Measurements from ENCODE around the gene MLKL.

MLKL gene

DNA sequence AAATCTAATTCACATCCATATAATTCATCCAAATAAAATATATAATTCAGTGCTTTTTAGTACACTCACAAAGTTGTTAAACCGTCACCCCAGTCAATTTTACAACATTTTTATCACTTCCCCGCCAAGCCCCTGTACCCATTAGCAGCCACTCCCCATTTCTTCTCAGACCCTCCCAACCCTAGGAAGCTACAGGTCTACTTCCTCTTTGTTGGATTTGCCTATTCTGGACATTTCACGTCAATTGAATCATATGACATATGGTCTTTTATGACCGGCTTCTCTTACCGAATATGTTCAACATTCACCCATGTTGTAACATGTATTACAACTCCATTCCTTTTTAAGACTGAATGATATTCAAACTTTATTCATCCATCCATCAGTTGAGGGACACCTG is 19.9 kb upstream of the MLKL start:
- H3K27ac ChIP-seq (ENCODE audit: low read length): no peak overlapping the region
- H3K4me1 ChIP-seq (ENCODE audit: control insufficient read depth, insufficient read depth, low read length): no peaks in the 10 kb centered on the region
- no peaks in the 10 kb centered on the region for H3K9me3 ChIP-seq (ENCODE audit: control insufficient read depth in 2 of 2, low read length in 2 of 2)
- H3K9ac ChIP-seq (ENCODE audit: low read length in 2 of 2): no peak overlapping the region
- no peak overlapping the region for H3K4me3 ChIP-seq (ENCODE audit: low read length in 2 of 2)
- H3K27me3 ChIP-seq (ENCODE audit: control insufficient read depth in 1 of 2, insufficient read depth in 2 of 2, low read length in 2 of 2): peaks cover 0 to 3% of the 10 kb centered on the region in 2 donors
- H3K36me3 ChIP-seq (ENCODE audit: control insufficient read depth in 2 of 2, insufficient read depth in 2 of 2, low read length in 2 of 2): no peaks in the 10 kb centered on the region

DNA sequence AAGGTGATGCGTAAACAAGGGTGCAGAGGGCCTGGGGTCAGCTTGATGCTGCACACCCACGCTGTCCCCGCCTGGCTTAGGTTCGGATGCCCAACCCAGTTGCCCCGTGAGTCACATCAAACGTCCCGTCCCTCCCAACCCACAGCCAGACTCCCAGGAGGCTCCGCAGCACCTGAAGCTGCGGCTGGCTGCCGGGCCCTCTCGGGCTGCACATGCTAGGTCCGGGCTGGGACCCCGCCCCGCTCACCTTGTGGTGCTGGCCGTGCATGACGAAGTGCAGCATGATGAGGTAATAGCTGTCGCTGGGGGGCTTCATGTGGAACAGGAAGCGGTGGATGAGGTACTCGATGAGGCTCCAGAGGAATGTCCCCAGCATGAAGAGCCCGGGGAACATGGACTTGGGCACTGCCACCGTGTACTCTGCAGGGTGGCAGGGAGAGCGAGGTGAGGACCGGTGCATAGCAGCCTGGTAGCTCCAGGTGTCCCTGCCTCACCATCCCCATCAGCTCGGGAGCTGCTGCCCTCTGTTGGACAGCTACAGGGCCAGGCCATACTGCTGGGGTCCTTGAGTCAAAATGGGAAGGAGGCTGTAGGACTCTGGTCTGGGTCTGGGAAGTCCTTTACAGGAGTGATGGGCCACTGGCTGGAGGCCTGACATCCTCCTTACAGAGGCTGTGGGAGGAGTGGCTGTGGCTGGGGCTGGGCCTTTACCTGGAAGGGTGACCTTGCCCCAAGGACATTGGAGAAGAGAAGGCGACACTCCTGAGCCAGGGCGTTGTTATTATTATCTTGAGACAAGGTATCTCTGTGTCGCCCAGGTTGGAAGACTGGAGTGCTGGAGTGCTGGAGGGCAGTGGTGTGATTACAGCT is 18.3 kb upstream of the MLKL start:
- Histone ChIP-seq H3K4me3 (ENCODE audit: low read length in 2 of 2) (no peak overlapping the region), H3K27me3 (ENCODE audit: control insufficient read depth in 1 of 2, insufficient read depth in 2 of 2, low read length in 2 of 2) (no peaks in the 10 kb centered on the region)

GRCh38 chr16:74718140-74718539 is 17.5 kb upstream of the MLKL start:
- Histone ChIP-seq H3K9ac (ENCODE audit: low read length in 2 of 2) (no peak overlapping the region), H3K27me3 (ENCODE audit: control insufficient read depth in 1 of 2, insufficient read depth in 2 of 2, low read length in 2 of 2) (no peaks in the 10 kb centered on the region), H3K4me3 (ENCODE audit: low read length in 2 of 2) (no peak overlapping the region), H3K4me1 (ENCODE audit: control insufficient read depth, insufficient read depth, low read length) (no peaks in the 10 kb centered on the region), H3K27ac (ENCODE audit: low read length) (no peak overlapping the region), H3K36me3 (ENCODE audit: control insufficient read depth in 2 of 2, insufficient read depth in 2 of 2, low read length in 2 of 2) (no peaks in the 10 kb centered on the region), H3K9me3 (ENCODE audit: control insufficient read depth in 2 of 2, low read length in 2 of 2) (no peaks in the 10 kb centered on the region)

More for the DNA sequence above, 18.3 kb upstream of the MLKL start:
- Histone ChIP-seq H3K36me3 (ENCODE audit: control insufficient read depth in 2 of 2, insufficient read depth in 2 of 2, low read length in 2 of 2) (no peaks in the 10 kb centered on the region), H3K27ac (ENCODE audit: low read length) (no peak overlapping the region), H3K4me1 (ENCODE audit: control insufficient read depth, insufficient read depth, low read length) (no peaks in the 10 kb centered on the region), H3K9me3 (ENCODE audit: control insufficient read depth in 2 of 2, low read length in 2 of 2) (no peaks in the 10 kb centered on the region), H3K9ac (ENCODE audit: low read length in 2 of 2) (no peak overlapping the region)

DNA sequence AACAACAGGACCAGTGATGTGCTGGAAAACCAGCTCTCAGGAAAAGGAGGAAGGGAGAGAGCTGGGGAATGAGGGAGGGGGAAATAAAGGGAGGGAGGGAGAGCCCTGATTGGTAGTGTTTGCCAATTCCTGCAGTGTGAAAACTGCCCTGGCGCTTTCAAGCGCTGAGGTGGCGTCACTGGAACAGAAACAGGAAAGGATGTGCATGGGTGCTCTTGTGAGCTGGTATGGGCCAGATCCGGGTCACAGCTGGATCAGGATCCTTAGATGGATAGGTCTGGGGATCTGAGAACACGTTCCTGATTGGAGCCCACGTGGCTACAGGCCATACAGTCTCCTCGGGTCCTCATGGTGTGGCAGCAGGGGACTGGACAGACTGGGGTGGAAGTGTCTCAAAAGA is 16.7 kb upstream of the MLKL start:
- Histone ChIP-seq H3K27me3 (ENCODE audit: control insufficient read depth in 1 of 2, insufficient read depth in 2 of 2, low read length in 2 of 2) (no peaks in the 10 kb centered on the region), H3K9me3 (ENCODE audit: control insufficient read depth in 2 of 2, low read length in 2 of 2) (no peaks in the 10 kb centered on the region), H3K4me3 (ENCODE audit: low read length in 2 of 2) (no peak overlapping the region), H3K9ac (ENCODE audit: low read length in 2 of 2) (no peak overlapping the region), H3K4me1 (ENCODE audit: control insufficient read depth, insufficient read depth, low read length) (no peaks in the 10 kb centered on the region), H3K36me3 (ENCODE audit: control insufficient read depth in 2 of 2, insufficient read depth in 2 of 2, low read length in 2 of 2) (no peaks in the 10 kb centered on the region), H3K27ac (ENCODE audit: low read length) (no peak overlapping the region)

DNA sequence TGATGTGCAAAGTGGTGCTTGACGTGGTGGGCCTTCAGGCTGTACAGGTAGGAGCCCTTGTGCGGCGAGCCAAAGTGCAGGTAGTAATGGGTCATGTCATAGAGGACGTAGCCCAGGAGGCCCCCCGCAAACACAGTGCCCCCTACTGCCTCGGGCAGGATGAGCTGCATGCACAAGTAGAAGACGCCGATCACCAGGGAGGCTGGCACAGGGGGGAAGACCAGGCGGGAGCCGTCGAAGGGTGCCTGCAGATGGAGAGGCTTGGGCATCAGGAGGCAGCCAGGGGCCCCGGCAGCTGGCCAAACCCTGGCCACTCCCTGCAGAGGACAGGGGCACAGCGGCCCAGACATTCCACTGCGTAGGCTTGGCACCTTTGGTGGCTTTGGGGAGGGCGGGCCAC is 15.7 kb upstream of the MLKL start:
- Histone ChIP-seq H3K9me3 (ENCODE audit: control insufficient read depth in 2 of 2, low read length in 2 of 2) (no peaks in the 10 kb centered on the region), H3K4me3 (ENCODE audit: low read length in 2 of 2) (no peak overlapping the region), H3K9ac (ENCODE audit: low read length in 2 of 2) (no peak overlapping the region), H3K36me3 (ENCODE audit: control insufficient read depth in 2 of 2, insufficient read depth in 2 of 2, low read length in 2 of 2) (no peaks in the 10 kb centered on the region), H3K27ac (ENCODE audit: low read length) (no peak overlapping the region), H3K4me1 (ENCODE audit: control insufficient read depth, insufficient read depth, low read length) (no peaks in the 10 kb centered on the region), H3K27me3 (ENCODE audit: control insufficient read depth in 1 of 2, insufficient read depth in 2 of 2, low read length in 2 of 2) (no peaks in the 10 kb centered on the region)

GRCh38 chr16:74713876-74714275 is 13.2 kb upstream of the MLKL start:
- Histone ChIP-seq H3K4me1 (ENCODE audit: control insufficient read depth, insufficient read depth, low read length) (no peaks in the 10 kb centered on the region), H3K27ac (ENCODE audit: low read length) (no peak overlapping the region), H3K4me3 (ENCODE audit: low read length in 2 of 2) (no peak overlapping the region), H3K36me3 (ENCODE audit: control insufficient read depth in 2 of 2, insufficient read depth in 2 of 2, low read length in 2 of 2) (no peaks in the 10 kb centered on the region), H3K9ac (ENCODE audit: low read length in 2 of 2) (no peak overlapping the region), H3K27me3 (ENCODE audit: control insufficient read depth in 1 of 2, insufficient read depth in 2 of 2, low read length in 2 of 2) (no peaks in the 10 kb centered on the region), H3K9me3 (ENCODE audit: control insufficient read depth in 2 of 2, low read length in 2 of 2) (no peaks in the 10 kb centered on the region)

GRCh38 chr16:74713325-74713724 is 12.7 kb upstream of the MLKL start:
- Histone ChIP-seq H3K36me3 (ENCODE audit: control insufficient read depth in 2 of 2, insufficient read depth in 2 of 2, low read length in 2 of 2) (no peaks in the 10 kb centered on the region), H3K9me3 (ENCODE audit: control insufficient read depth in 2 of 2, low read length in 2 of 2) (no peaks in the 10 kb centered on the region), H3K27ac (ENCODE audit: low read length) (no peak overlapping the region), H3K9ac (ENCODE audit: low read length in 2 of 2) (no peak overlapping the region), H3K4me3 (ENCODE audit: low read length in 2 of 2) (no peak overlapping the region), H3K4me1 (ENCODE audit: control insufficient read depth, insufficient read depth, low read length) (peaks cover 1% of the 10 kb centered on the region), H3K27me3 (ENCODE audit: control insufficient read depth in 1 of 2, insufficient read depth in 2 of 2, low read length in 2 of 2) (no peaks in the 10 kb centered on the region)

GRCh38 chr16:74711938-74712337 is 11.3 kb upstream of the MLKL start:
- no peak overlapping the region for H3K27ac ChIP-seq (ENCODE audit: low read length)
- peaks cover 2% of the 10 kb centered on the region for H3K4me1 ChIP-seq (ENCODE audit: control insufficient read depth, insufficient read depth, low read length)
- no peaks in the 10 kb centered on the region for H3K9me3 ChIP-seq (ENCODE audit: control insufficient read depth in 2 of 2, low read length in 2 of 2)
- H3K9ac ChIP-seq (ENCODE audit: low read length in 2 of 2): no peak overlapping the region
- no peak overlapping the region for H3K4me3 ChIP-seq (ENCODE audit: low read length in 2 of 2)
- H3K36me3 ChIP-seq (ENCODE audit: control insufficient read depth in 2 of 2, insufficient read depth in 2 of 2, low read length in 2 of 2): no peaks in the 10 kb centered on the region
- no peaks in the 10 kb centered on the region for H3K27me3 ChIP-seq (ENCODE audit: control insufficient read depth in 1 of 2, insufficient read depth in 2 of 2, low read length in 2 of 2)

DNA sequence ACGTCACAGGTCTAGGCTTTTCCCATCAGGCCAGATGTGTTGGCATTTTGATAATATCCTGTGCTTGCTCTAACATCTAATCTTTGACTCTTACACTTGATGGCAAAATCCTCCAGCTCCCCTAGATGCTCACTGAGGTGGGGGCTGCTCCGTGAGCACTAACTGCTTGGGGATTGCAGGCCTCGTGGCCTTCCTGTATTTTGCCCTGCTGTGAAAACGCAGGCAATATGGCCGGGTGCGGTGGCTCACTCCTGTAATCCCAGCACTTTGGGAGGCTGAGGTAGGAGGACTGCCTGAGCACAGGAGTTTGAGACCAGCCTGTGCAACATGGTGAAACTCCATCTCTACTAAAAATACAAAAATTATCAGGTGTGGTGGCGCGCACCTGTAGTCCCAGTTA is 9.7 kb upstream of the MLKL start:
- Histone ChIP-seq H3K9me3 (ENCODE audit: control insufficient read depth in 2 of 2, low read length in 2 of 2) (no peaks in the 10 kb centered on the region), H3K36me3 (ENCODE audit: control insufficient read depth in 2 of 2, insufficient read depth in 2 of 2, low read length in 2 of 2) (no peaks in the 10 kb centered on the region), H3K4me1 (ENCODE audit: control insufficient read depth, insufficient read depth, low read length) (peaks cover 2% of the 10 kb centered on the region), H3K27me3 (ENCODE audit: control insufficient read depth in 1 of 2, insufficient read depth in 2 of 2, low read length in 2 of 2) (no peaks in the 10 kb centered on the region), H3K4me3 (ENCODE audit: low read length in 2 of 2) (no peak overlapping the region), H3K9ac (ENCODE audit: low read length in 2 of 2) (no peak overlapping the region), H3K27ac (ENCODE audit: low read length) (no peak overlapping the region)

DNA sequence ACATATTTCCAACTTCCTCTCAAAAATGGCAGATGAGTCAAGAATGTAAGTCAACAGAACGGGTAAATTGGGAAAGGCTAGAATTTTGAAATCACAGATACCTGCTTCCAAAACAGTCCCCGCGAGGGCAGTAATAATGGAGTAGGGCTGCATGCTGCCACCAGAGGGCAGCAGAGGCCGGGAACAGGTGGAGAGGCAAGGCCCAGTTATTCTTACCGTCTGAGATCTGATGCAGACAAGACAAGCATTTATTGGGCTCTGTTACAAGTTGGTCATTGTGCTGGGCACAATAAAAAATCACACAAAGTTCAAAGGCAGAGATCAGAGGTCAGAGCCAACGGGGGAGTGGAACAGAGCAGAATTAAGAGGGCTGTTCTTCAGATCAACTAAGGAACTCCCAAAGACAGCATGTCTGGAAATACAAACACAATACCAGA is 8.8 kb upstream of the MLKL start:
- Histone ChIP-seq H3K36me3 (ENCODE audit: control insufficient read depth in 2 of 2, insufficient read depth in 2 of 2, low read length in 2 of 2) (no peaks in the 10 kb centered on the region), H3K9me3 (ENCODE audit: control insufficient read depth in 2 of 2, low read length in 2 of 2) (no peaks in the 10 kb centered on the region), H3K27me3 (ENCODE audit: control insufficient read depth in 1 of 2, insufficient read depth in 2 of 2, low read length in 2 of 2) (no peaks in the 10 kb centered on the region), H3K4me3 (ENCODE audit: low read length in 2 of 2) (no peak overlapping the region), H3K9ac (ENCODE audit: low read length in 2 of 2) (no peak overlapping the region), H3K4me1 (ENCODE audit: control insufficient read depth, insufficient read depth, low read length) (peaks cover 2% of the 10 kb centered on the region), H3K27ac (ENCODE audit: low read length) (no peak overlapping the region)

DNA sequence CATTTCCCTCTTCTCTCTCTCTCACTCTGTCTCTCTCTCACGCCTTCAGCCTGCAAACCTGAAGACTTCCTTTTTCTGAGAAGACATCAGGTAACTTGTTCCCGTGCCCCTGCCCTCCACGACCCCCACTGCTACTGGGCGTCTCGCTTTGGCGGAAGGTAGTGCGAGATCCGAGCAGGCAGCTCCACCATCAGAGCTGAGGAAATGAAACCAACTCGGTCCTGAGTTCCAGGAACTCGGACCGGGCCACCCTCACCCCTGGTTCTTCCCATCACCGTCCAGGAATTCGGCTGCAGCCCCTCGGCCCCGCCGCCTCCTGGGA is 585 bp downstream of the MLKL start:
- peak overlapping the region; percentile 74 for H3K27ac ChIP-seq (ENCODE audit: low read length)
- peak overlapping the region; percentile 76 to 89 for H3K4me3 ChIP-seq (ENCODE audit: low read length in 2 of 2)
- H3K9ac ChIP-seq (ENCODE audit: low read length in 2 of 2): peak overlapping the region; percentile 71 to 73
- peaks cover 16% of the 10 kb centered on the region for H3K4me1 ChIP-seq (ENCODE audit: control insufficient read depth, insufficient read depth, low read length)
- H3K27me3 ChIP-seq (ENCODE audit: control insufficient read depth in 1 of 2, insufficient read depth in 2 of 2, low read length in 2 of 2): no peaks in the 10 kb centered on the region
- no peaks in the 10 kb centered on the region for H3K9me3 ChIP-seq (ENCODE audit: control insufficient read depth in 2 of 2, low read length in 2 of 2)
- peaks cover 0 to 2% of the 10 kb centered on the region in 2 donors for H3K36me3 ChIP-seq (ENCODE audit: control insufficient read depth in 2 of 2, insufficient read depth in 2 of 2, low read length in 2 of 2)

Data from stomach smooth muscle (tissue), 2 donors.